ENCODE data around the gene DOCK3.

Gene DOCK3

DNA sequence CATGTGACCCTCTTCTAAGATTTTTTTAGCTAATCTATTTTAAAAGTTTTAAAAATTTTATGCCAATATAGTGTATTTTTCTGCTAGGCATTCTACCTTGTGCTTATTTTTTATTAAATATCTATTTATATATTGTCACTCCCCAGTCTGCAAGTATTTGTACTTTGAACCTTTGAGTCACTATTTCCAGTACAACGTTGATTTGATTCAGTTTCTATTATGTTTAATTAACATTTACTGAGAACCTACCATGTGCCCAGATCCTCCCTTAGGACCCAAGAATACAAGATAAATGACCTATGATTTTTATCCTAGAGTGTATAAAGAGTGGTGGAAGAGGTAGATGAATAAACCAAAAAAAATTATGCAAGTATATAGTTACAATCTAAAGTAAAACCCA lies 311.2 kb downstream of the DOCK3 start:
- TF ChIP-seq, protein P1, sequence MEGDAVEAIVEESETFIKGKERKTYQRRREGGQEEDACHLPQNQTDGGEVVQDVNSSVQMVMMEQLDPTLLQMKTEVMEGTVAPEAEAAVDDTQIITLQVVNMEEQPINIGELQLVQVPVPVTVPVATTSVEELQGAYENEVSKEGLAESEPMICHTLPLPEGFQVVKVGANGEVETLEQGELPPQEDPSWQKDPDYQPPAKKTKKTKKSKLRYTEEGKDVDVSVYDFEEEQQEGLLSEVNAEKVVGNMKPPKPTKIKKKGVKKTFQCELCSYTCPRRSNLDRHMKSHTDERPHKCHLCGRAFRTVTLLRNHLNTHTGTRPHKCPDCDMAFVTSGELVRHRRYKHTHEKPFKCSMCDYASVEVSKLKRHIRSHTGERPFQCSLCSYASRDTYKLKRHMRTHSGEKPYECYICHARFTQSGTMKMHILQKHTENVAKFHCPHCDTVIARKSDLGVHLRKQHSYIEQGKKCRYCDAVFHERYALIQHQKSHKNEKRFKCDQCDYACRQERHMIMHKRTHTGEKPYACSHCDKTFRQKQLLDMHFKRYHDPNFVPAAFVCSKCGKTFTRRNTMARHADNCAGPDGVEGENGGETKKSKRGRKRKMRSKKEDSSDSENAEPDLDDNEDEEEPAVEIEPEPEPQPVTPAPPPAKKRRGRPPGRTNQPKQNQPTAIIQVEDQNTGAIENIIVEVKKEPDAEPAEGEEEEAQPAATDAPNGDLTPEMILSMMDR (conservative IDR thresholded peaks at IDR 0.05; ENCODE audit: low read depth, low read length) = no peak
- no peak overlapping the region for H3K4me3 ChIP-seq (ENCODE audit: low read depth, low read length)
- no peak for DNase-seq (ENCODE audit: low read depth)

DNA sequence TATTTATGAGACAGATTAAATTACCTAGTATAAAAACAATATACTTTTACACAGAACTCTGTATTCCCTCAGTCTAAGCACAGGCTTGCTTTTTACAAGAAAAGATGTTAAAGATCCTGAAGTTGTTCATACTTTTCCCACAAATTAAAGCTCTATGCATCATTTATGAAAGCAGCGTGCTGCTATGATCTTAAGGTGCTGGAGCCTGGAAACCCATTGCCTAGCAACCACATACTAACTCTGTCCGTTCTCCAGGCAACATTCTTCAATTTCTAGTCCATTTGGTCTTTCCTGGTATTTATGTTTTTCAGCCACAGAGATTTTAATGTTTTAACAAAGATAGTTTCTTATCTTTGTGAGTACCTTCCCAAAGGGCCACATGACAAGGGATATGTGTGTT lies 312.0 kb downstream of the DOCK3 start:
- no peak overlapping the region for H3K4me3 ChIP-seq (ENCODE audit: low read depth, low read length)
- DNase-seq (ENCODE audit: low read depth) = no peak
- TF ChIP-seq, protein P1 (conservative IDR thresholded peaks at IDR 0.05; ENCODE audit: low read depth, low read length) = no peak

DNA sequence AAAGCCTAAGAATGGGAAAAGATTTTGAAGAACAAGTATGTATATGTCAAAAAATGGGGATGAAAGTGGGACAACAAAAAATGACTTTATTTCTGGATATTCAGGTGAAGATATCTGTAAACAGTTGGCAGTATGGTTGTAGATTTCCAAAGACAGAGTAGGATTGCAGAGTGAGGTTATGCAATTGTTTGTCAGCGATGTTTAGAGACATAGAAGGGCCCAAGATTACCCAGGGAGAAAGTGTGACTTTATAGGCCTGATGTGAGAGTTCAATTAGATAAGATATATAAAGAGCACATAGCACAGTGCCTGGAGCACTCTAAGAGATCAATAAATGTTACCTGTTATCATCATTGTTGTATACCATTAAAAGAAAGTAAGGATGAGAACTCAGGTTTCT lies 319.8 kb downstream of the DOCK3 start:
- TF ChIP-seq, protein P1 (conservative IDR thresholded peaks at IDR 0.05; ENCODE audit: low read depth, low read length) = no peak
- DNase-seq (ENCODE audit: low read depth) = no peak

DNA sequence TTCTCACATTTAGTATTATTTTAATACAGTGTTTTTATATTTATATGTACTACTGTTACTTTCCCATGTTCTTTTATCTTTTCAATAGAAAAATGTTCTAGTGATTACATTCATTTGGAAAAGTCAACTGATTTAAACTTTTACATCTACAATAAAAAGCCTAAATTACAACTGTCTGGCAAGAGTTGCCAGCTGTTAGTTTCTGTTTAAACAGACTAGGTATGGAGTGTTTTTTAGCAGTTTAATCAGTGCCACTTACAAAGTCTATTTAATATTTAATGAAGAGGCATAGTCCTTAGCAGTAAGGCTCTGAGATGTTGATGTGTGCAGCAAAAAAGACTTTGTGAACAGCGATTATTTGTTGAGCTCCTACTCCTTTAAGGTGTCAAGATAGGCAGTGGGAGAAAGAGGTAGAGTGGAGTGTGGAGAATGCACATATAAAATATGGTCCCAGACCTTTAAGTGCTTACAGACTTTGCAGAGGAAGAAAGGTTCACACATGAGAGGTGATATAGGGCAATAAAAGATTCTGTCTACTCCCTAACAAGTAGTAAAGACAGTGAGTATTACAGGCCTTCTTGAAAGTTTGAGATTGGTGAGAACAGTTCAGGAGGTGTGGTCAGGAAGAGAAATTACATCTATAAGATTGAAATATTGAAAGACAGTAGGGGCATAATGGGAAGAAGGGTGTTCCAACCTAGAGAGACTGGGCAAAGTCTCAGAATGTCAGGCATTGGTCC lies 320.5 kb downstream of the DOCK3 start:
- H3K4me3 ChIP-seq (ENCODE audit: low read depth, low read length) = no peak overlapping the region
- DNase-seq (ENCODE audit: low read depth) = no peak
- TF ChIP-seq, protein P1 (conservative IDR thresholded peaks at IDR 0.05; ENCODE audit: low read depth, low read length) = no peak

More for the DNA sequence above, 319.8 kb downstream of the DOCK3 start:
- no peak overlapping the region for H3K4me3 ChIP-seq (ENCODE audit: low read depth, low read length)

GRCh38 chr3:51002495-51002894 lies 327.8 kb downstream of the DOCK3 start:
- no peak for DNase-seq (ENCODE audit: low read depth)
- H3K4me3 ChIP-seq (ENCODE audit: low read depth, low read length) = no peak overlapping the region
- TF ChIP-seq, protein P1 (conservative IDR thresholded peaks at IDR 0.05; ENCODE audit: low read depth, low read length) = no peak

GRCh38 chr3:51004235-51004634 lies 329.5 kb downstream of the DOCK3 start:
- H3K4me3 ChIP-seq (ENCODE audit: low read depth, low read length) = no peak overlapping the region
- TF ChIP-seq, protein P1 (conservative IDR thresholded peaks at IDR 0.05; ENCODE audit: low read depth, low read length) = no peak
- no peak for DNase-seq (ENCODE audit: low read depth)

GRCh38 chr3:51024121-51024520 lies 349.4 kb downstream of the DOCK3 start:
- DNase-seq (ENCODE audit: low read depth) = no peak
- H3K4me3 ChIP-seq (ENCODE audit: low read depth, low read length) = no peak overlapping the region
- TF ChIP-seq, protein P1 (conservative IDR thresholded peaks at IDR 0.05; ENCODE audit: low read depth, low read length) = no peak

All from choroid plexus epithelial cell (primary cell).